ENCODE results near the gene TNS1. TPM values are rescaled to one million over a fixed set of nuclear protein-coding genes. Genes with fewer than 3 reads are reported as not detected.
"Not testable (repeated sequence)": the region's sequence is repeated elsewhere in the genome, so short reads cannot be mapped to it uniquely, and the experiment has no call there.

TNS1 gene
- total RNA-seq, 1 donor from 2014 or later = 206 TPM

DNA sequence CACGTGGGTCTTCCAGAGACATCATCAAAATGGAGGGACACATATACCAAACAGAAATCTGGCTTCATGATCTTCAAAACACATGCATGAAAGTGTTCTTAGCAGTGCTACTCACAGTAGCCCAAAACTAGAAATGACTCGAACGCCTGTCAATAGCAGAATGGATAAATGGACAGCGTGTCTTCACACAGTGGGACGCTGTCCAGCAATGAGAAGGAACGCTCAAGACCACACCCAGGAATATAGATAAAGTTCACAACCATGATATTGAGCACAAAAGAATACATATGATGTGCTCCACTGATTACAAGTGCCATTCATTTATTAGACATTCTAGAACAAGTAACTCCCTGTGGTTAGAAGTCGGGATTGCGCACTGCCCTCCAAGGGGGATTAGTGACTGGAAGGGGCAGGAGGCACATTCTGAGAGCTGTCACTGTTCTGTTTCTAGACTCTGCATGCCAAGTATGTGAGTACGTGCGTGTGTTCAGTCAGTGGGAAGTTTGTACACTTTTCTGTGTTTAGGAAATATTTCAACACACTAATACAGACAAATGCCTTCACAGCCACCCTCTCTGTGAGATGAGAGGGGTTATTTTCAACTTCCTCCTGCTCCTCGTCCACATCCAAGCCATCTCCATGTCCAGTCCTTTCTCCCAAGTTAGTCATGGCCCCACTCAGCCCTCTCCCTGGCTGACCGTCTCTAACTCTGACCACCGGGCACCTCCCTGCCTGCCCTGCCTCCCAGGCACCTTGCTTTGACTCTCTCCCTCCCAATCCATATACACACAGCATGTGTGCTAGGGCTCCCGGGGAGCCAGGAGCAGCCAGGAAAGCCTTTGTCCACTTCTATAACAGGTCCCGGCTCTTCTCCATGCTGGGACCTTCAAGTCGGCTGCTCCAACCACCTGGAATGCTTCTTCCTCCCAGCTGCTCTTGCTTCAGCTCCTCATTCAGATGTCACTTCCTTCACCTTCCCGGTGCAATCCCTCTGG lies 26.9 kb upstream of the TNS1 start:
- DNase-seq (ENCODE audit: low read depth) = no peak

DNA sequence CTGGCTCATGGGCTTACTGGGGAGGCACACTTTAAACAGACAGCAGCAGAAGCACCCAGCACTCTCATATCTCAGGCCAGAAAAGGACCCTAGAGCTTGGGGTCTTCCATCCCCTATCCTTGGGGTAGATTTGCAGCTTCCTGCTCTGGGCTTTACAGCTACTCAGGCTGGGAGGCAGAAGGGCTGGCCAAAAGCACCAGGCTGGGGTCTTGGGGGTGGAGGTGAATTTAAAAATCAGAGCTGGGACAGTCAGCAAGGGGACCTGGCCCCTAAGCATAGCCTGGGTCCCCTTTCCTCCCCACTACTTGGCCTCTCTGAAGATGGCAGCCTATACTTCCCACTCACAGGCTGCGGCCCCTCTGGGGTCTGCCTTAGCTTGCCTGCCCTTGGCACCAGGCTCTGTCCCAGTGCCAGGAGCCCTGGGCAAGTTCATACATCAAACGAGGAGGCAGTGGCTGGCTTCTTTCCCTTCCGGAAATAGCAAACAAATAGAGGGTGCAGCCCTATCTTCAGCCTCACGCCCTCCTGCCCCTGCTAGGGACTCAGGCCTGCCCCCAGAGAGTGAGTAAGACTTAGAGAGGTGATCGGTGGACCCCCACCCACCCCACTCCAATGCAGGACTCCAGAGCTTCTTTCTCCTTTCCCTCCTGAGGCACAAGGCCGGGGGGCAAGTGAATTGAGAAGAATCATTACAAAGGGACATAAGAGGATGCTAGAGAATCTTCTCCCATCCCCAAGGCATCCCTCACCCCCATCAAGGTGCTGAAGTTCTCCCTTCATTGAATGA lies 26.0 kb upstream of the TNS1 start:
- DNase-seq (ENCODE audit: low read depth) = no peak

DNA sequence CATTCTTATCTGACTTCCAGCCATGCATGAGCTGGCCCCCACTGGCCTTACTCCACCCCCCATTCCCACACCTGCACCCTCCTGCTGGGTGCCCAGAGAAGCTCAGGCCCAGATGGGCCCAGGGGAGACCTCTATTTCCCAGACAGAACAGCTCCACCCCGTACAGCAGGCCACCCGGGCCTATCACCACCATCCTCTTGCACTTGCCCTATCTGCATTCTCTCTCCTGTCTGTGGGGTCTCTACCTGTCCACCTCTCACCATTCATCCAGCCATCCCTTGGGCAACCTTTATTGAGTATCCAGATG lies 25.3 kb upstream of the TNS1 start:
- no peak for DNase-seq (ENCODE audit: low read depth)

DNA sequence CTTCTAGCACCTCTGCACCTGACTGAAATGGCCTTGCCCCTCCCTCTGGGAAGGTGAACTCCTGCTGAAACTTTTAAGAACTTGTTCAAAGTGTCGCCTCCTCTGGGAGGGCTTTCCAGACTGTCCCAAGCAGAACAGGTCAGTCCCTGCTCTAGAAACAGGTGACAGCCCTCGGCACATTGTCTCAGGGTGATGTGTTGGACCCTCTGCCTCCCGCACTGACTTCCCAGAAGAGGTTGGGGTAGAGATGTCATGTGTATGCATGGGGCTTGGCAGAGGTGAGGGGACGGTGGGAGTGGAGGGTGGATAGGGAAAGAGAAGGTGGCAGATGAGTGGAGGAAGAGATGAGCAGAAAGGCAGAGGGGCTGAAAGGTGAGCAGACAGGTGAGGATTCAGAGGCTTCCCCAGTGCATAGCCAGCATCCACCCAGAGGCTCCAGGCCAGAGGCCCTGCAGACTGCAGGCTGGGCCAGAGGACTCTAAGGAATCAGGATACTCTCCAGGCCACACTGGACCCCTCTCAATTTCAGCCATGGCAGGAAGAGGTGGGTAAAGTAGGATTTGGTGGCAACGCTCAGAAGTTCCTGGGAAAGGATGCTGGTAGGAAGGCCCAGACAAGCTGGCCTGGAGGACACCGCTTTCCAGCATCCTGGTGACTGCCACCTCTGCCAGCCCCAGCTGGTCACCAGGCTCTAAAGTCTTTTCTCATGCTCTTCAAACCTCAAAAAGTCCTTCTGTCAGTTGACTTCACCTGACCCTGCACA lies 24.8 kb upstream of the TNS1 start:
- no peak for DNase-seq (ENCODE audit: low read depth)

DNA sequence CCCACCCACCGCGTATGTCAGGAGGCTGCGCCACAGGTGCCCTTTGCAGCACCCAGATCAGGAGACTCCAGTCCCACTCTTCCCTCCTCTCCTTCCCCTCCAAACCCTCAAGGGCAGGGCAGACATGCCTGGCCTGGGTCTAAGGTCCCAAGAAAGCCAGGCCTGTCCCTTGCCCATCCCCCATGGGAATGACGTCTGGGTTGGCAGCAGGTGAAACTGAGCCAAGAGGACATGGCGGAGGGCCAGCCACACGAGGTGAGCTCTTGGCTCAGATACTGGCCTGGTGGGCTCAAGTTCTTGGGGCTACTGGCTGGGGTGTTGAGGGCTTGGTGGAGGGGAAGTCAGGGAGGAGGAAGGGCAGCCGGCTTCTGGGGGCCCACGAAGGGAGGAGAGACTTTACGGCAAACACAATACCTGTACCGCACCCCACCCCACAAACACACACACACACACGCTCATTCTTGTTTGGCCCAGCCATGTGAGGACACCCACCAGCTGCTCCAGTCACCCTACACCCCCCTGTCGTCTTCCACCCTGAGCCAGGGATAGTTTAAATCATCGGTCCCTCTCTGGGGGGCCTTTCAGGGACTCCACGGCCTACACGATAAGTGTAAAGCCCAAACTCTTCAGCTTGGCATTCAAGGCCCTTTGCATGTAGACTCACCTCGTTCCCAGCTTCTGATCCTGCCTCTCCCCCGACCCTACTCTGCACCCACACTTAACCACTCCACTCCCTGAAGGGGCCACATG lies 24.1 kb upstream of the TNS1 start:
- DNase-seq (ENCODE audit: low read depth) = no peak

DNA sequence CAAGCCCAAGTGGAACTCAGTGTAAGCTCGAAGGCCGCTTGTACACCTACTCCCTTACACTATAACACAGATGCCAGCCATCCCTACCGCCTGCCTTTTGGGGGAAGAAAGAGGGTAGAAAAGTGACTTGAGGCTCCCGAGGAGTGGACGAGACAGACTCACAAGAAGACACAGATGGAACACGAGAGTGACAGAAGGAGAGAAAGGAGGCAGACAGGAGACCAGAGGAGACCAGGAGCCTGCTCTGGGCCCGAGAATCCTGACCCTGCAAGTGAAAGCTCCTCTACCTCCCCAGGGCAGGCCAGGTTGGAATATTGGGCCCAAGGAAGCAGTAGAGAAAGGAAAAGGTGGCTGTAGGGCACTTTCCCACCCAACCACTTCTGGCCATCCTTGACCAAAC lies 23.4 kb upstream of the TNS1 start:
- DNase-seq (ENCODE audit: low read depth) = no peak

DNA sequence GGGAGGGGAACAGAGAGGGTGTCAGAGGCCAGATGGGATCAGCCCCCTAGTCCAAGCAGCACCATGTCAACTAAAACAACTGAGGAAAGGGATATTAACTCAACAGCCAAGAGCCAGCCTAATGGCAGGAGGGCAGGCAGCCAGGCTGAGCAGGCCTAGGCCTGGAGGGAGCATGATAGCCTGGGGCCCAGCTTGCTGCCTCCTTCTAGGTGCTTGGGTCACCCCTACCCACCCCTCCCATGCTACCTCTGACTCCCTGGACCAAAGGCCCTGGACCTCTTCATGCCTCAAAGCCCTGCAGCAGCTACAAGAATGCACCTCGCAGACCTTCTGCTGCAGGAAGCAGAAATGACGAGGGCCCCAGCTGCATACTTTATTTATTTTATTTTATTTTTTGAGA lies 22.1 kb upstream of the TNS1 start:
- DNase-seq (ENCODE audit: low read depth) = no peak

DNA sequence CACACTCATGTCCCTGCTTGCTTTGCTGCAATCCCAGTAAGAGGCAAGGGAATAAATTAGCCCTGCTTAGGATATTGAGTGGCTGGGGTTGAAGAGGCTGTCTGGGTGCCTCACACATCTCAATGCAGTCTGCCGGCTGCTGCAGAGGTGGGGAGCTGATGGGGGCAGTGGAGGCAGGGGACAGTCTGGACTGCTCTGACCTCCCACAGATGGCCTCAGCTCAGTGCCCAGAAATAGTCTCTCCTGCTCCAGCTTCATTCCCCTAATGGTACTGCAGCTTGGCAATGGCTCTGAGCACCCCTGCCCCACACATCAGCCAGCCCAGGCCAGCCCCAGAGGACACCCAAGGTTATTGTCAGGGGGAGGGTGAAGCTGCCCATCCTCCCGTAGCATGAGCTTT lies 21.5 kb upstream of the TNS1 start:
- no peak for DNase-seq (ENCODE audit: low read depth)

DNA sequence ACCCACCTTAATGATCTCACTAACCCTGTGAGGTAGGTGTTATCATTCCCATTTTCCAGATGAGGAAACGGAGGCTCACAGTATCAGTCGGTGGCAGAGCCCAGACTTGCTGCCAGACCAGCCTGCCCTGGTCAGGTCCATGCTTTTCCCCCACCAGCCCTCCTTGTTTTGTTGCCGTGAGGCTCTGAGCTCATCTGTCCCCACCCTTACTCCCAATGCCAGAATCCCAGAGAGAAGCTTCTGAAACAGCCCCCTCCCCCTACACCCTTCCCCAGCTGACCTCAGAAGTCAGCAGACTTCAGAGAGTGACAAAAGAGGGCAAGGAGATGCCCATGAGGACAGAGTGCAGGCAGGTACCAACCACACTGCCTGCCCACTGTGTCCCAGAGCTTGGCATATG lies 20.8 kb upstream of the TNS1 start:
- no peak for DNase-seq (ENCODE audit: low read depth)

DNA sequence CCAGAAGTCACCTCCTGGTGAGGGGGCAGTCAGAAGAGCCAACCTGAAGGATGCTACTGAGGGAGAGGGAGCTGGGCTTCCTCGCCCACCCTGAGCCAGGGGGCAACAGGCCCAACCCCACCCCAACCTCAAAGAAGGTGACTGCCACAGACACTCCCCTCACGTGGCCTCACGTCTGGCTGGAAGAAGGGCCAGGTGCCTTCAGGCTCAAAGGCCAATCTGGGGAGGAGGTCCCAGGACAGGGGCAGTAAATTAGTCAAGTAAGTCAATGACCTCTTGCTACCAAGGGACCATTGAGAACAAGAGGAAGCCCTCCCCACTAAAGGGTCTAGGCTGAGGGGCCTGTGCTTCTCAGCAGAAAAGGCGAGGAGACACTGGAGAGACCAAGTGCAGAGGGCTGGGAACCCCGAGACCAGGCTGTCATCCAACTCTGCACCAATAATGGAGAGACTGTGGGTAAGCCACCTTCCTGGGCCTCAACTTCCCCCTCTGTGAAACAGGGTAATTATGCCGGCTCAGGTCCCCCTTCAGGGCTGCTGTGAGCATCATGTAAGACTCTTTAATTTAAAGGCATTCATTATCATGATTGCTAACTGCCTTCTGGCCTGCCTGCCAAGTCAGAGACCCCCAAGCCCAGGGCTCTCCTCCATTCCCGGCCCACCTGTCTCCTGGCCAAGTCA lies 20.2 kb upstream of the TNS1 start:
- no peak for DNase-seq (ENCODE audit: low read depth)

DNA sequence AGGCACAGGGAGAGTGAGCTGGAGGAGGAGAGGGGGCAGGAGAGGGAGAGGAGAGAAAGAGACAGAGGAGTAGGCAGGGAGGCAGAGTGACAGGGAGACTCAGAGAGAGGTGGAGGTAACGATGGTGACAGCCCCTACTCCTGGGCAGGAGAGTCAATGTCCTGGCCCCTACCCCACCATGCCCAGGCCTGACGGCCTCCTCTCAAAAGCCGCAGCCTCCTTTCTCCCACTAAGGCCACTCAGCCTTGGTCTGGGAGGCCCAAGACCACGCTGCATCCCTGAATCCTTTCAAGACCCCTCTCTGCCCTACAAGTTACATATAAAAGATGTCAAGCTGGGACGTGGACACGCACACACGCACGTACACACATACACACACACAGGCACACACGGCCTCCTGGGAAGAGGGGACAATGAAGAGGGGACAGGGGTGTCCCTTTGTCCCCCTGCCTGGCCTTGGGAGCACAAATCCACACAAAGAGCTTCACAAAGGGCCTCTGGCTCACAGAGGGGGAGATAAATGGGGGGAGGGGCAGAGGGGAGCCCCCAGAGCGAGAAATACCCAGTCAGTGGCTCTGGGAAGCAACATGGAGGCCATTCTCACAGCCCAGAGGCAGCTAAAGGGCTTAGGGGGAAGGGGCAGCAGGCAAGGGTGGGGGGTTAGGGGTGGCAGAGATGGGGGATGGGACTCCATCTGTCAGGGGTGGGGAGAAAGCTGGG lies 19.5 kb upstream of the TNS1 start:
- no peak for DNase-seq (ENCODE audit: low read depth)

DNA sequence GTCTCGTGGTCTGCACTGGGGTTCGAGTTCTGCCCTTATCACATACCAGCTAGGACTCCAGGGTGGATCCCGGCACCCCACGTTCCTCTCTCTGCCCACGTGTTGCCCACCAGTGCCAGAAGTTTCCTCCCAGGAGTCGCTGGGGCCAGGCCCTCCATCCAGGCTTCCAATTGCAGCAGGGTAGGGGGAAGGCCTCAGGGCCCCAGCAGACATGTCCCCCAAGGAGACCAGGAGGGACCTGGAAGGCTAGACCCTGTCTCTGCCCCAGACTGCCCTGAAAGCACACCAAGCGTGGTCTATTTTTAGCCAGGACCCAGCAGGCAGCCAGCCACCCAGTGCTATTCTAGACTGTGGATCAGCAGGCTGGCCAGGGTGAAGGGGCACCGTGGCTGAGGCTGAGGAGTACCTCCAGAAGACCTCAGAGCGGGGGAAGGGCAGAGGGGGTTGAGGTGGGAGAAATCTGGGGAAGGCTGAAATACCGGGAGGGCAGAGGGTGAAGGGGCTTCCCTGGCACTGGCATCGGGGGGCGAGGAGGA lies 18.8 kb upstream of the TNS1 start:
- no peak for DNase-seq (ENCODE audit: low read depth)

DNA sequence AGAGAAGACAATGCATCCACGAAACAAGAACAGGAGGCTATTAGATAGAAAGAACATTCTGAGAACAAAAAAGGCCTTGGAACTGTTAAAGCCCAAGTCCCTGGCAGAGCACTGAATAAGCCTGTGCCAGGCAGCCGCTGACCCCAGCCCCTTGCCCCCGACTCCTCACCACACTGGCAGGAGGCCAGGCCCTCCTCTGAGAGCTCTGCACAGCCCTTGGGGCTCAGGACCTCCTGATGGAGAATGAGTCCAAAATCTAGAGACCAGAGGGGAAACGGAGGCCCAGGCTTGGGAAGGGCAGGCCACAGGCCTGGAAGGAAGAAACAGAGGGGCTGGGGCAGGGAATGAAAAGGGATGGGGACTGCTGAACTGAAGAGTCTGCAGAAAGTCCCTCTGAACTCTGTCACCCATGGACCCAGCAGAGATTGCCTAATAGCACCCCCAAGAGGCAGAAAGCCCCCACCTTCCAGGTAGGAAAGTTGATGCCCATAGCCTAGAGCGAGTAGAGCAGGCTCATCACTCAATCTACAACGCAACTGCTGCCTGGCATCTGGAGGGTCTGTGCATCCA lies 18.3 kb upstream of the TNS1 start:
- no peak for DNase-seq (ENCODE audit: low read depth)

DNA sequence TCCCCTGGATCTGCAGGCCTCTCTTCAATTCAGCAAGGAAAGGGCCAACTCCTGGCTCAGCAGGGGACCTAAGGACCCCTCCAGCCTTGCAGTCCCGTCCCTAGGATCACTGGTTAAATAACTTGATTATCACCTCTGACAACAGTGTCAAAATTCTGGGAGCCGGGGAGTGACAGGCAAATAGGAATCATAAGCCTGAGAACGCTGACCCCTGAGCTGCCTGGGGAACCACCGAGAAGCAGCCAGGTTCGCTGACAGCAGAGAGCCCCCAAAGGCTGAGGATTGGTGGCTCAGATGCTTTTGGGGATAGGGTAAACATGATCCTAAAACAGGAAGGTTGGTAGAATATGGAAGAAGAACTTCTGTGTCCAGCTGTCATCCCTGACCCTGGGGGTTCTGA lies 17.5 kb upstream of the TNS1 start:
- DNase-seq (ENCODE audit: low read depth) = no peak

DNA sequence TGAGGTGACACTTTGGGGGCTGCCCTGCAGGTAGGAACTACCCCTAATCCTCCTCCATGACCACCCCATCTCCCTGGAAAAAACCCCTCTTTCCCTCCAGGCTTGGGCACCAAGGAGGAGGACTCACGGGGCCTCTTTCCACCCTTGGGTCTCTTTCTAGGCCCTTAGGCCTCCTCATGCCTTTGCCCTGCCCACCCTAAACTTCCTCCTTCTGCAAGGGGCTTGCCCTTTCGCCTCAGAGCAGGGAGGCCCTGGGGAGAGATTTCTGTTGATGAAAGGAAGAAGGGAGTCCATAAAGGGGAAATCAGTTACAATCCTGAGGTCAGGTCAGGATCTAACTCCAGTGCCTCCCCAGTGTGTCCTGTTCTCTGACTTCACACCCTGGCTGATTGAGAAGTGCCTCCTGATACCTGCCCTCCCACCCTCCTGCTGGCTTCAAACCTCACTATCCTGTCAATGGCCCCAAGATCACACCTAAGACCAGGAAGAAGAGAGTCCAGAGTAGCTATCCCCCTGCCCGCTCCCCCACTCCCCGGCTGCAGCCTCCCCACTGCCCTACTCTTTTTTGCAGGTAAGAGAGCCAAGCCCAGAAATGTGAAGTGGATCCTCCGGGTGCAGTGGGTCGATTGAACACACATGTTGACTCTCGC lies 16.7 kb upstream of the TNS1 start:
- DNase-seq (ENCODE audit: low read depth) = no peak

DNA sequence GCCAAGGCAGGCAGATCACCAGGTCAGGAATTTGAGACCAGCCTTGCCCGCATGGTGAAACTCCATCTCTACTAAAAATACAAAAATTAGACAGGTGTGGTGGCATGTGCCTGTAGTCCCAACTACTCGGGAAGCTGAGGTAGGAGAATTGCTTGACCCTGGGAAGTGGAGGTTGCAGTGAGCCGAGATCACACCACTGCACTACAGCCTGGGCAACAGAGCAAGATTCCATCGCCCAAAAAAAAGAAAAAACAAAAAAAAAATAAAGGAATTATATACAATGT lies 16.0 kb upstream of the TNS1 start:
- DNase-seq (ENCODE audit: low read depth) = not testable (repeated sequence)

DNA sequence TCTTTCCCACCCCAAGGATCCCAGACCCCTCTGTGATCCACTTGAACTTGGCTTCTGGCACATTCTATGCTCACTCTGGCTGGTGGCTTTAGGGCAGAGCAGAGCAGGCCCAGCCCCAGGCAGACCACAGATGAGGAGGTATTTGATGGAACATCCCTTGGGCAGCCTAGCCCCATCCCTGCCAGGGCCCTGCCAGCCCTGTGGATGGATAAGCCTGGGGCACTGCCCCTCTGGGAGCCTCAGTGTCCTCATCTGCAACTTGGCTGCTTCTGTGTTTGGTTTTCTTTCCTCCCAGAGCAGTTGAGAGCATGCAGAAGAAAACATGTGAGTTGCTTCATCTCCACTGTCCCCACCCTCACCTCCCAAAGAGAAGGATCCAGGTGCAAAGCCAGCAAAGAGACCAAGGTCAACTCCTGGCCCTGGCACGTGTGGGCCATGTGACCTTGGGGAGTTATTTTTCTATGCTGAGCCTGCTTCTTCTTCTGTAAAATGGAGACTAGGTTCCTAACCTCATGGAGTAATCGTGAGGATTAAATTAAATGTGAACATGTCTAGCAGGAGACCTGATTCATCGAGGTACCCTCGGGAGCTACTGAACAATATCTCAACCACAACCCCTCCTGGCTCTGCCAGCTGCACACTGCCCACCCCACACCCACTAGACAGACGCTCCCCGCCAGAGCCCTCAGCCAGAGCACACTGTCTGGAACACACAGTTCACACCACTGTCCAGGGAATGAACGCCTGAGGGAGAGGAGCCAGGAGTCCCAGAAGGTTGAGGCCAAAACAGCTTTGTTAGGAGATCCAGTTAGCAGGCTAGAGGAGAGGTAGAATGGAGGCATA lies 14.6 kb upstream of the TNS1 start:
- no peak for DNase-seq (ENCODE audit: low read depth)

DNA sequence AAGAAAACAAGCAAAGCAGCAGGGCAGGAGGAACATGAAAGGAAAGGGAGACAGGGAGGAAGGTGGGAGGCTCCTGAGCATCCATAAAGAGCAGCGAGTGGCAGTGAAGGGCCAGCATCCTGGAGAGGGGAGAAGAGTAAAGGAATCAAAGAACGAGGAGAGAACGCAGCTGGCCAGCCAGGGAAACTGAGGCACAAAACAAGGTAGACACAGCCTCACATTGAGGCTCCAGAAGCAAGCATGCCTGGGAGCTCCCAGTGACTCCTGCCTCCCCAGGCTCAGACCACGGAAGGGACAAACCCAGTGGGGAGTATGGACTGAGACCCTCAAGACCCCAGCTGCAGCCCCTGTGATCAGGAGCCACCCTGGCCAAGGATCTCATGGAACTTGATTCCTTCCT lies 14.0 kb upstream of the TNS1 start:
- DNase-seq (ENCODE audit: low read depth) = no peak
